ENCODE results near the gene NDUFS8. TPM values are rescaled to one million over a fixed set of nuclear protein-coding genes. Genes with fewer than 3 reads are reported as not detected.
A peak's percentile ranks its signal among the peaks of the same experiment; 100 is the strongest.

The NDUFS8 gene
- total RNA-seq, 1 experiment from 2014 or later = 221 TPM

GRCh38 chr11:68024508-68024907 lies 6.0 kb upstream of the NDUFS8 start:
- DNase-seq (ENCODE audit: low spot score) (no peak), ATAC-seq (no peak)
- ChIA-PET POLR2A (no interaction called here), CTCF (interaction anchor here (1.5 to 1.8 kb wide), 2 partner anchors 14 to 69 kb away, joined by 4 read pairs; partner anchors contain the start of gene ALDH3B1)
- H3K27me3 Mint-ChIP-seq (ENCODE audit: low read depth) = no peaks in the 10 kb centered on the region
- no peaks in the 10 kb centered on the region for H3K36me3 Mint-ChIP-seq
- no peaks in the 10 kb centered on the region for H3K9me3 Mint-ChIP-seq
- peaks cover 18% of the 10 kb centered on the region for H3K4me1 Mint-ChIP-seq
- TF ChIP-seq CREM (CRISPR knock-in tag; IDR thresholded peaks at IDR 0.05) (no peak), FOXP1 (CRISPR knock-in tag; IDR thresholded peaks at IDR 0.05; ENCODE audit: borderline replicate concordance) (no peak)
- no peak overlapping the region for H3K27ac Mint-ChIP-seq
- H3K4me3 Mint-ChIP-seq = no peak overlapping the region

- no peaks in the 10 kb centered on the region for H3K9me3 Mint-ChIP-seq
- H3K27ac Mint-ChIP-seq = no peak overlapping the region
- no peaks in the 10 kb centered on the region for H3K36me3 Mint-ChIP-seq
- peaks cover 20% of the 10 kb centered on the region for H3K4me1 Mint-ChIP-seq
- no peak for TF ChIP-seq GRHL2 (CRISPR knock-in tag; IDR thresholded peaks at IDR 0.05; ENCODE audit: insufficient replicate concordance, severe bottlenecking)
- no peak for TF ChIP-seq E2F4 (CRISPR knock-in tag; IDR thresholded peaks at IDR 0.05; ENCODE audit: borderline replicate concordance, low read depth)
- TF ChIP-seq MAX (CRISPR knock-in tag; IDR thresholded peaks at IDR 0.05) = no peak
- ATAC-seq (peak; percentile 15; the same call in 1 of the 2 replicates), DNase-seq (ENCODE audit: low spot score) (no peak)
- no peak overlapping the region for H3K4me3 Mint-ChIP-seq
- ChIA-PET POLR2A (no interaction called here), CTCF (interaction anchor here (0.8 to 1.8 kb wide), 4 partner anchors 11 to 69 kb away, joined by 3 to 5 read pairs (median 4); partner anchors contain the start of gene ALDH3B1)
- no peaks in the 10 kb centered on the region for H3K27me3 Mint-ChIP-seq (ENCODE audit: low read depth)
Measured at GRCh38 chr11:68025047-68025446, 5.4 kb upstream of the NDUFS8 start.

GRCh38 chr11:68026391-68027105 lies 3.9 kb upstream of the NDUFS8 start:
- Mint-ChIP-seq H3K27me3 (ENCODE audit: low read depth) (no peaks in the 10 kb centered on the region), H3K4me3 (no peak overlapping the region), H3K36me3 (no peaks in the 10 kb centered on the region), H3K4me1 (peaks cover 15% of the 10 kb centered on the region), H3K27ac (peak overlapping the region; percentile 21; the same call in 1 of the 2 replicates), H3K9me3 (no peaks in the 10 kb centered on the region)
- no peak for ATAC-seq
- TF ChIP-seq ZNF512 (CRISPR knock-in tag; IDR thresholded peaks at IDR 0.05; ENCODE audit: borderline replicate concordance) (no peak), ZNF396 (CRISPR knock-in tag; IDR thresholded peaks at IDR 0.05; ENCODE audit: borderline replicate concordance) (no peak), GABPB1 (CRISPR knock-in tag; IDR thresholded peaks at IDR 0.05) (no peak)
- CTCF ChIA-PET = interaction anchor here (0.8 kb wide), 1 partner anchor 17 kb away, joined by 3 read pairs; the partner anchor contains the start of gene ALDH3B1
- POLR2A ChIA-PET = no interaction called here
- no peak for DNase-seq (ENCODE audit: low spot score)

GRCh38 chr11:68027667-68028066 lies 2.8 kb upstream of the NDUFS8 start:
- Mint-ChIP-seq H3K4me1 (peaks cover 19% of the 10 kb centered on the region), H3K36me3 (no peaks in the 10 kb centered on the region), H3K4me3 (no peak overlapping the region), H3K27me3 (ENCODE audit: low read depth) (no peaks in the 10 kb centered on the region), H3K9me3 (no peaks in the 10 kb centered on the region), H3K27ac (no peak overlapping the region)
- ChIA-PET POLR2A (no interaction called here), CTCF (no interaction called here)
- no peak for DNase-seq (ENCODE audit: low spot score)
- ATAC-seq = no peak
- no peak for TF ChIP-seq ARID4B (CRISPR knock-in tag; IDR thresholded peaks at IDR 0.05; ENCODE audit: borderline replicate concordance)
- TF ChIP-seq ZNF512 (CRISPR knock-in tag; IDR thresholded peaks at IDR 0.05; ENCODE audit: borderline replicate concordance) = no peak
- no peak for TF ChIP-seq ATF6 (CRISPR knock-in tag; IDR thresholded peaks at IDR 0.05)
- no peak for TF ChIP-seq STAT6 (CRISPR knock-in tag; conservative IDR thresholded peaks at IDR 0.05; ENCODE audit: low read depth)

Data from WTC11 (cell line).